ENCODE measurements around the gene CRIP1.

- TF ChIP-seq, protein P1, sequence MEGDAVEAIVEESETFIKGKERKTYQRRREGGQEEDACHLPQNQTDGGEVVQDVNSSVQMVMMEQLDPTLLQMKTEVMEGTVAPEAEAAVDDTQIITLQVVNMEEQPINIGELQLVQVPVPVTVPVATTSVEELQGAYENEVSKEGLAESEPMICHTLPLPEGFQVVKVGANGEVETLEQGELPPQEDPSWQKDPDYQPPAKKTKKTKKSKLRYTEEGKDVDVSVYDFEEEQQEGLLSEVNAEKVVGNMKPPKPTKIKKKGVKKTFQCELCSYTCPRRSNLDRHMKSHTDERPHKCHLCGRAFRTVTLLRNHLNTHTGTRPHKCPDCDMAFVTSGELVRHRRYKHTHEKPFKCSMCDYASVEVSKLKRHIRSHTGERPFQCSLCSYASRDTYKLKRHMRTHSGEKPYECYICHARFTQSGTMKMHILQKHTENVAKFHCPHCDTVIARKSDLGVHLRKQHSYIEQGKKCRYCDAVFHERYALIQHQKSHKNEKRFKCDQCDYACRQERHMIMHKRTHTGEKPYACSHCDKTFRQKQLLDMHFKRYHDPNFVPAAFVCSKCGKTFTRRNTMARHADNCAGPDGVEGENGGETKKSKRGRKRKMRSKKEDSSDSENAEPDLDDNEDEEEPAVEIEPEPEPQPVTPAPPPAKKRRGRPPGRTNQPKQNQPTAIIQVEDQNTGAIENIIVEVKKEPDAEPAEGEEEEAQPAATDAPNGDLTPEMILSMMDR (IDR thresholded peaks at IDR 0.05) = no peak
- TF ChIP-seq EZH2 (IDR thresholded peaks at IDR 0.05; ENCODE audit: borderline replicate concordance, insufficient read depth, low read depth, low read length, poor library complexity, severe bottlenecking) = no peak
These were observed 48.8 kb upstream of the CRIP1 start for GRCh38 chr14:105437723-105438500.
